ENCODE measurements around the gene MAGI2. TPM values are rescaled to one million over a fixed set of nuclear protein-coding genes. Genes with fewer than 3 reads are reported as not detected.

MAGI2 gene
- total RNA-seq, 4 donors from 2014 or later, result 0.98 to 4.8 (median 2.5) TPM

- no peak for DNase-seq (ENCODE audit: low spot score in 2 of 2)
- H3K9me3 ChIP-seq, result no peaks in the 10 kb centered on the region
- 62% methylated on average over 1 of the region's 1 CpG for WGBS
- no peaks in the 10 kb centered on the region for H3K27me3 ChIP-seq
- no peak overlapping the region for H3K27ac ChIP-seq
- no peaks in the 10 kb centered on the region for H3K4me1 ChIP-seq
- TF ChIP-seq POLR2AphosphoS5 (IDR thresholded peaks at IDR 0.05) (no peak), EP300 (IDR thresholded peaks at IDR 0.05) (no peak), POLR2A (IDR thresholded peaks at IDR 0.05) (no peak)
- TF ChIP-seq, protein P1, sequence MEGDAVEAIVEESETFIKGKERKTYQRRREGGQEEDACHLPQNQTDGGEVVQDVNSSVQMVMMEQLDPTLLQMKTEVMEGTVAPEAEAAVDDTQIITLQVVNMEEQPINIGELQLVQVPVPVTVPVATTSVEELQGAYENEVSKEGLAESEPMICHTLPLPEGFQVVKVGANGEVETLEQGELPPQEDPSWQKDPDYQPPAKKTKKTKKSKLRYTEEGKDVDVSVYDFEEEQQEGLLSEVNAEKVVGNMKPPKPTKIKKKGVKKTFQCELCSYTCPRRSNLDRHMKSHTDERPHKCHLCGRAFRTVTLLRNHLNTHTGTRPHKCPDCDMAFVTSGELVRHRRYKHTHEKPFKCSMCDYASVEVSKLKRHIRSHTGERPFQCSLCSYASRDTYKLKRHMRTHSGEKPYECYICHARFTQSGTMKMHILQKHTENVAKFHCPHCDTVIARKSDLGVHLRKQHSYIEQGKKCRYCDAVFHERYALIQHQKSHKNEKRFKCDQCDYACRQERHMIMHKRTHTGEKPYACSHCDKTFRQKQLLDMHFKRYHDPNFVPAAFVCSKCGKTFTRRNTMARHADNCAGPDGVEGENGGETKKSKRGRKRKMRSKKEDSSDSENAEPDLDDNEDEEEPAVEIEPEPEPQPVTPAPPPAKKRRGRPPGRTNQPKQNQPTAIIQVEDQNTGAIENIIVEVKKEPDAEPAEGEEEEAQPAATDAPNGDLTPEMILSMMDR (IDR thresholded peaks at IDR 0.05), result no peak
- no peaks in the 10 kb centered on the region for H3K36me3 ChIP-seq
- H3K4me3 ChIP-seq, result no peak overlapping the region
Observed at GRCh38 chr7:78634093-78634492, 819.4 kb downstream of the MAGI2 start.

GRCh38 chr7:78620920-78621319 lies 832.5 kb downstream of the MAGI2 start:
- Histone ChIP-seq H3K36me3 (no peaks in the 10 kb centered on the region), H3K4me1 (no peaks in the 10 kb centered on the region), H3K27me3 (no peaks in the 10 kb centered on the region), H3K27ac (no peak overlapping the region), H3K4me3 (no peak overlapping the region), H3K9me3 (no peaks in the 10 kb centered on the region)
- no peak for DNase-seq (ENCODE audit: low spot score in 2 of 2)
- 39% methylated on average over 2 of the region's 2 CpGs for WGBS
- TF ChIP-seq POLR2A (IDR thresholded peaks at IDR 0.05), result no peak
- TF ChIP-seq EP300 (IDR thresholded peaks at IDR 0.05), result no peak
- TF ChIP-seq, protein P1 (IDR thresholded peaks at IDR 0.05), result no peak
- no peak for TF ChIP-seq POLR2AphosphoS5 (IDR thresholded peaks at IDR 0.05)

GRCh38 chr7:78616539-78616938 lies 836.9 kb downstream of the MAGI2 start:
- Histone ChIP-seq H3K36me3 (no peaks in the 10 kb centered on the region), H3K27me3 (no peaks in the 10 kb centered on the region), H3K4me3 (no peak overlapping the region), H3K9me3 (no peaks in the 10 kb centered on the region), H3K4me1 (no peaks in the 10 kb centered on the region), H3K27ac (no peak overlapping the region)
- no peak for DNase-seq (ENCODE audit: low spot score in 2 of 2)
- TF ChIP-seq, protein P1 (IDR thresholded peaks at IDR 0.05), result no peak
- TF ChIP-seq POLR2AphosphoS5 (IDR thresholded peaks at IDR 0.05), result no peak
- TF ChIP-seq EP300 (IDR thresholded peaks at IDR 0.05), result no peak
- TF ChIP-seq POLR2A (IDR thresholded peaks at IDR 0.05), result no peak

GRCh38 chr7:78609281-78609680 lies 844.2 kb downstream of the MAGI2 start:
- H3K4me3 ChIP-seq, result no peak overlapping the region
- WGBS, result 46% methylated on average over 2 of the region's 2 CpGs
- no peaks in the 10 kb centered on the region for H3K4me1 ChIP-seq
- H3K27me3 ChIP-seq, result no peaks in the 10 kb centered on the region
- no peak overlapping the region for H3K27ac ChIP-seq
- TF ChIP-seq, protein P1 (IDR thresholded peaks at IDR 0.05), result no peak
- TF ChIP-seq POLR2AphosphoS5 (IDR thresholded peaks at IDR 0.05) (no peak), POLR2A (IDR thresholded peaks at IDR 0.05) (no peak), EP300 (IDR thresholded peaks at IDR 0.05) (no peak)
- H3K36me3 ChIP-seq, result no peaks in the 10 kb centered on the region
- no peaks in the 10 kb centered on the region for H3K9me3 ChIP-seq
- no peak for DNase-seq (ENCODE audit: low spot score in 2 of 2)

GRCh38 chr7:78607099-78607498 lies 846.4 kb downstream of the MAGI2 start:
- DNase-seq (ENCODE audit: low spot score in 2 of 2), result no peak

More at GRCh38 chr7:78607099-78607498, 846.4 kb downstream of the MAGI2 start:
- Histone ChIP-seq H3K27me3 (no peaks in the 10 kb centered on the region), H3K9me3 (no peaks in the 10 kb centered on the region), H3K4me3 (no peak overlapping the region), H3K36me3 (no peaks in the 10 kb centered on the region), H3K27ac (no peak overlapping the region), H3K4me1 (no peaks in the 10 kb centered on the region)
- 76% methylated on average over 5 of the region's 5 CpGs for WGBS
- TF ChIP-seq POLR2A (IDR thresholded peaks at IDR 0.05) (no peak), EP300 (IDR thresholded peaks at IDR 0.05) (no peak), POLR2AphosphoS5 (IDR thresholded peaks at IDR 0.05) (no peak)
- TF ChIP-seq, protein P1 (IDR thresholded peaks at IDR 0.05), result no peak

Measured in suprapubic skin (tissue), 4 donors.